GM19452 (cell line): ENCODE results near the gene GIMAP8.
"Not testable (repeated sequence)": the region's sequence is repeated elsewhere in the genome, so short reads cannot be mapped to it uniquely, and the experiment has no call there.

Experiments
- ATAC-seq: cut with Tn5 transposase; IDR thresholded peaks from one replicate; pipeline ENCODE4 v1.9.1; 2021; ENCODE audit not compliant: unreplicated experiment

Gene GIMAP8

GRCh38 chr7:150434240-150434639 is 16.2 kb upstream of the GIMAP8 start:
- ATAC-seq = no peak

DNA sequence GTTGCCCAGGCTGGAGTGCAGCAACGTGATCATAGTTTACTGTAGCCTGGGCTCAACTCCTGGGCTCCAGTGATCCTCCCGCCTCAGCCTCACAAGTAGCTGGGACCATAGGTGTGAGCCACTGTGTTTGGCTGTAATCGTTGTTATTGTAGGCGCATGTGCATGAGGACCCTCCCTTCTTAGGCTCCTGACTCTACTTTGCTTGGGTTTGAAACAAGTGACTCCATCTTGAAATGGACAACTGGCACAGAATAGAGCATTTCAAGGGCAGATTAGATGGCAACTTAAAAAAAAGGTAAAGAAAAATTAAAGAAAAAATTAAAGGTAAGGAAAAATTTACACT is 15.4 kb upstream of the GIMAP8 start:
- no peak for ATAC-seq

DNA sequence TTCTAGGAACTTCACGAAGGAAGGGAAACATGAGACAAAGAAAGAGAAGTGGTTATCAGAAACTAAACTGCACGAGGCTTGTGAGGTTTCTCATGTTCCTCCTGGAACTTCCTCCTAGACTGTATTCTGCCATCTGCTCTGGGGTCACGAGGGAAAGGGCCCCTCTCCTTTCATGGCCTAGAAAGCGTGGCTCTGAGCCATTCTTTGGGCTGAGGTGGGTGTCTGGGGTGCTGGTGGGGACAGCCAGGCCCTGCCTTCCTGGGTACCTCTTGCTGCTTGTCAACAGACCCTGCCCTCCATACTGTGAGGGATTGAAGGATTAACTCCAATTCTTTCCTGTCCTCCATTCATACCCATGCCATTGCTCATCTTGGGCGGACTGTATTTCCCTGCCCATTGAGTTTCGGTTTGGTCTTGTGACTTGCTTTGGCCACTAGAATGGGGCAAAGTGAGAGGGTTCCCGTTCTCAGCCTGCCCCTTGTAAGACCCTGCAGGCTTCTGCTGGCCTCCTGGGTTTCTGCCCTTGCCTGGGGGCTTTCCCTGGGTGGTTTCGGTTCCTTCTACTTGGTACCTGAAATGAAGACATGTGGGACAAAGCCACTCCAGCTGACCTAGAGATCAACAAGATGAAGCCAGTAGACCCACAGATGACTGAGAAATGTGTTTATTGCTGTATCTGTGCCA is 14.9 kb upstream of the GIMAP8 start:
- ATAC-seq = peak; percentile 91

DNA sequence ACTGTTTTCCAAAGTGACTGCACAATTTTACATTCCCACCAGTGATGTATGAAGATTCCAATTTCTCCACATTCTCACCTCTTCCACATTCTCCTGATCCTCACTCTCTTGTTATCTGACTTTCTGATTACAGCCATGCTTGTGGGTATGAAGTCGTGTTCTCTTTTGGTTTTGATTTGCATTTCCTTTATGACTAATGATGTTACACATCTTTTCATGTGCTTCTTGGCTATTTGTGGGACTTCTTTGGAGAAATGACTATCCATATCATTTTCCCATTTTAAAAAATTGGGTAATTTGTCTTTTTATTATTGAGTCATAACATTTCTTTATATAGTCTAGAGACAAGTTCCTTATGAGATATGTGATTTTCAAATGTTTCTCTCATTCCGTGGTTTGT is 10.5 kb upstream of the GIMAP8 start:
- ATAC-seq = no peak

- no peak for ATAC-seq
These were observed 8.9 kb upstream of the GIMAP8 start for GRCh38 chr7:150441524-150441923.

GRCh38 chr7:150442811-150443210 is 7.6 kb upstream of the GIMAP8 start:
- ATAC-seq = no peak

- no peak for ATAC-seq
These were observed 6.5 kb upstream of the GIMAP8 start for GRCh38 chr7:150443793-150444540.

DNA sequence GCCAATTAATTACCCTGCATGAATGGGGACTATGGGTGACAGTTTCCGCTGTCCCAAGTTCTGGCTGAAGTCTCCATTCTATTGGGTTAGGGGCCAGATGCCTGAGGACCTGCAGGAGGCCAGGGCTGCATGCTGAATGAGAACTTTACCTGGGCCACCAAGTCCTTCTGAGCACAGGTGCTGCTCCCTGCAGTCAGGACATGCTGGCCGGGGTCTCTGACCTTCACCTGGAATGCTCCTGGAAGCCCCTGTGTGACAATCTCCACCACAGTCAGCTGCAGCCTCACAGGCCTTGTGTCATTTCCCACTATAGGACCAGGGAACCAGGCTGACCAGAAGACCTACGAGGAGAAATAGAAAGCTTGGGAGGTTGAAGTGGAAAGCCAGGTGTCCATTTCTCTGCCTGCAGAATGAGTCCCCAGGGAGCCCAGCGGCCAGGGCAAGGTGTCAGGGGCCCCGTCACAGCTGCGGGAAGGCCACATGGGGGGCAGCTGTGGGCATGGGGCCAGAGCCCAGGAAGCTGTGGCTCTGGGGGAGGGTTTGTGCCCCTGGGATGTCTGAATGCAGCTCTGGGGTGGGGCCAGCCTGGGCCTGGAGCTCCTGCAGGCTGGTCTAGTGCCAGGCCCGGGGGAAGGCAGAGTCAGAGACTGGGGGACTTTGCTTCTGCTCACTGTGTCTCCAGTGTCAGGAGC is 5.6 kb upstream of the GIMAP8 start:
- ATAC-seq = no peak

GRCh38 chr7:150446288-150446938 is 4.0 kb upstream of the GIMAP8 start:
- ATAC-seq = no peak

DNA sequence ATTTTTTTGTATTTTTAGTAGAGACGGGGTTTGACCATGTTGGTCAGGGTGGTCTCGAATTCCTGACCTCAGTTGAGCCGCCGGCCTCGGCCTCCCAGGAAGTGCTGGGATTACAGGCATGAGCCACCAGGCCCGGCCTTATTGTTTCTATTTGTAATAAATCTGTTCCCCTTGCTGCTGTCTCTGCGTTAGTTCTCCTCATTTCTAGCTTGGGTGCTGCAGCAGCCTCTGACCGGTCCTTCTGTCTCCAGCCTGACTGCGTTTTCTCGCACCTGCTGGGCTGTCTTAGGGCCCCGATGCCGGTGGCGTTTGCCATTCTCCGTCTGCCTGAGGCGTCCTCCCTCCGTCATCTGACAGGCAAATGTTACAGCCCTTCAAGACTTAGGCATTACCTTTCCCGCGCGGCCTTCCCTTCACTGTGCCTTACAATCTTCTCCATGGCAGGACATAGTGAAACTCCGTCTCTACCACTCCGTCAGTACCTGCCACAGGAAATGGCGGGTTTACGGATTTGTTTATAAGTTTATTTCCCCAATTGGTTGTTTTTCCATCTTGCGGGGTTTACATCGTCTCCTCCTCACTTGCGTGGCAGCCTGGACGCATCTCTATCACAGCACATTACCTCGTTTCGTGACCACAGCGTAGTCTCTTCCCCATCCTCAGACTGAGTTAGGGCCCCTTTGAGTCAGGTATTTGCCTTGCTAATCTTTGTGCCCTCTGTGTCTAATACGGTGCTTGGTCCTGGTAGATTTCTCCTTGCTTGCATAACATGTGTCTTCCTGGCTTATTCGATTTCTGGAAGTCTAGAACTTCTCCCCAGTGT is 2.3 kb upstream of the GIMAP8 start:
- no peak for ATAC-seq

GRCh38 chr7:150448789-150449147 is 1.7 kb upstream of the GIMAP8 start:
- ATAC-seq = peak; percentile 50

- no peak for ATAC-seq
These were observed 1.1 kb upstream of the GIMAP8 start for GRCh38 chr7:150449206-150449952.

DNA sequence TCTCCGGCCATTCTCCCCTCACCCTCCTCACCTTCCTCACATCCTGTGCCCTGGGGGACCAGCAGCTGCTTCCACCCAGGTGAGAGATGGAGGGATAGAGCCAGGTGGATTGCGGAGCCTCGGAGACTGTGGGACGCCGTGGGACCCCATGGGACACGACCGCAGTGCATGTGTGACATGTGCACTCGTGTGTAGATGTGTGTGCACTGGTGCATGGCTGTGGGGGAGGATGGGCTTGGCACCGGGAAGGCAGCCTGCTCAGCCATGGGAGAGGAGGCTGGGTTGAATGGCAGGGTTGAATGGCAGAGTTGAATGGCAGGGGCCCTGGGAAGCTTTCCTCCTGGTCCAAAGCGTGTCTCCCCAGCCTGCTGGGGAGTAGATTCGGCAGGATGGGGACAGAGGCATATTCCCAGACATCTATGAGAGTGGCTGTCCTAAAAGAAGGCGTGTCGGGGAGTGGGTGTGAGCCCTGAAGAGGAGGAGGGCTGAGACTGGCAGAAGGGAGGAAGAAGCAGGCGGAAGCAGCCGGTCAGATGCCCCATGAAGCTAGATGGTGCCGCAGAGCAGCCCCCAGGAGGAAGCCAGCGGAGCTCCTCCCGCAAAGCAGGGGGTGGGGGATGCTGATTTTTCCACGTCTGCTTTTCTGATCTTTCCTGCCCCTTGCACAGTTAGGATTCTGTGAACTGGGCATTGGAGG is 815 bp downstream of the GIMAP8 start:
- ATAC-seq = peak; percentile 43

DNA sequence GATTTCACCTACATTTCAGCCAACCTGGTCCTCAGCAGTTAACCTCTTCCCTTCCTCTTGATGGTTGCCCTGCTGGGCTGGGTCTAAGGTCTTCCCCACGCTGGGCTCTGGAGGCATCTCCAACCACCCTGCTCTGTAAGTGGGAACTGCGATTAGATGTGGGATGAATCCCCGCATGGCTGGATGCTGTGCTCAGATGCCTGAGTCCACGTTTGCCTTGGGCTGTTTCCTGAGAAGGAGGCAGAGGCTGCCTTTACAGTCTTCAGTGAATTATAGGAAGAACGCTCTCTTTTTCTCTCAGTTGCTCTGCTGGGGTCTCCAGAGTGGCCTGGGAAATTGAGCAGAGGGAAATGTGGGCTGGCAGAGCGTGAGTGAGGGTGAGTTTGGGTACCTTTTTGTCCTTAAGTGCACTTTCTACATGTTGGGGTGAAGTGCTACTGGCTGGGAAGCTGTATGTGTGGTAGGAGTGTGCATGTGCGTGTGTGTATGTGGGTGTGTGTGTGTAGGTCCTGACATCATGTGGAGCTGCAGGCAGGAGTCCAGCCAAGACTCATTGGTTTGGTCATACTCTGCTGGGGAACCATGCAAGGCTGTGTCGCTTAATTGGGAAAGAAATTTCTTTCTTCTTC is 1.5 kb downstream of the GIMAP8 start:
- peak; percentile 3 for ATAC-seq

- ATAC-seq = no peak
These were observed 2.8 kb downstream of the GIMAP8 start for GRCh38 chr7:150453181-150453580.

- ATAC-seq = no peak
These were observed 3.5 kb downstream of the GIMAP8 start for GRCh38 chr7:150453892-150454291.

DNA sequence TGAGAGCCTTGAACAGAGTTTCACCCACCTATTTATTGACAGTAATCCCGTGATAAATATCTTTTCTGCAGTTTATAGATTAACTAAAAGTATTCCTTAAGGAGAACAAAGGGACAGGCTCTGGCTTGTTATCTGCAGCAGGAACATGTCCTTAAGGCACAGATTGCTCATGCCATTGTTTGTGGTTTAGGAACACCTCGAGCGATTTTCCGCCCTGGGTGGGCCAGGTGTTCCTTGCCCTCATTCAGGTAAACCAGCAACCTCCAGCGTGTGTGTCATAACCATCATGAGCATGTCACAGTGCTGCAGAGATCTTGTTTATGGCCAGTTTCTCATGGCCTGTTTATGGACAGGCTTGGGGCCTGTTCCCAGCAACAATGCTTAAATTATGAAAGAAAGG is 6.6 kb downstream of the GIMAP8 start:
- not testable (repeated sequence) for ATAC-seq

DNA sequence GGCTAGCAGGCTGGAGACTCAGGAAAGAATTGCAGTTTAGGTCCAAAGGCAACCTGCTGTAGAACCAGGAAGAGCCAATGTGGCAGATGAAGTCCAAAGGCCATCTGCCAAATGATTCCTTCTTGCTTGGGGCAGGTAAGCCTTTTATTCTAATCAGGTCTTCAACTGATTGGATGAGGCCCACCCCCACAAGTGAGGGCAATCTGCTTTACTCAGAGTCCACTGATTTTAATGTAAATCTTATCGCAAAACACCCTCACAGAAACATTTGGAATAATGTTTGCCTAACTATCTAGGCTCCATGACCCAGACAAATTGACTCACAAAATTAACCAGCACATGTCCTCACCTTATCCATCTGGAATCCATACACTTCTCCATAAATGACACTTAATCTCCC is 7.8 kb downstream of the GIMAP8 start:
- ATAC-seq = no peak

- ATAC-seq = no peak
These were observed 8.3 kb downstream of the GIMAP8 start for GRCh38 chr7:150458756-150459155.
